ENCODE results near the gene SLC25A21. TPM values are rescaled to one million over a fixed set of nuclear protein-coding genes. Genes with fewer than 3 reads are reported as not detected.

Gene SLC25A21
- total RNA-seq, 4 donors from 2014 or later: 2.0 TPM; not detected in 3

DNA sequence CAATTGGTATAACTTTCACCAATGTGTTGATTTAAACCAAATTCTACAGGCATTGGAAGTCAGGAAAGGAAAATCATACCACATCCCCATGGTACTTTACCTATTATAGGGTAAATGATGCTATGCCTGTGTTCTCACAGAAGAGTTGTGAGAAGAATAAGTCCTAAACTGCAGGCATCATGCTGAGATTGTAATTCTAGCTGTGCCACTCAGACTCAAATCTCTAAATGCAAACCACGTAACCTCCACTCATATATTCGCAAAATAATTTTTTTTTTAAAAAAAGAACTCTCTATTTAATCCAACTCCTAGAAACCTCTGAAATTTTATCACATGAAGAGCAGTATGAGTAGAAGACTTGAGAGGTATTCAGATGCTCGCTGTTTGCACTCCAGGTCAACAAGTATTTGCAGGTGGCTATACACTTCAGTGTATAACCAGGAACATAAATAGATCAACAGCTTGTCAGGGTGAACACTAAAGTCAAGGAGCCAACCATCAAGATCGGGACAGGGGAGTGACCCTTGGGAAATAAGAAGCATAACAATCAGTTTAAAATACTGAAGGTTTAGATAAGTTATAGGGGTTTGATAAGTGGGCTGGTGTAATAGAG is 110.1 kb downstream of the SLC25A21 start:
- 90% methylated on average over 4 of the region's 4 CpGs for WGBS
- TF ChIP-seq, protein P1, sequence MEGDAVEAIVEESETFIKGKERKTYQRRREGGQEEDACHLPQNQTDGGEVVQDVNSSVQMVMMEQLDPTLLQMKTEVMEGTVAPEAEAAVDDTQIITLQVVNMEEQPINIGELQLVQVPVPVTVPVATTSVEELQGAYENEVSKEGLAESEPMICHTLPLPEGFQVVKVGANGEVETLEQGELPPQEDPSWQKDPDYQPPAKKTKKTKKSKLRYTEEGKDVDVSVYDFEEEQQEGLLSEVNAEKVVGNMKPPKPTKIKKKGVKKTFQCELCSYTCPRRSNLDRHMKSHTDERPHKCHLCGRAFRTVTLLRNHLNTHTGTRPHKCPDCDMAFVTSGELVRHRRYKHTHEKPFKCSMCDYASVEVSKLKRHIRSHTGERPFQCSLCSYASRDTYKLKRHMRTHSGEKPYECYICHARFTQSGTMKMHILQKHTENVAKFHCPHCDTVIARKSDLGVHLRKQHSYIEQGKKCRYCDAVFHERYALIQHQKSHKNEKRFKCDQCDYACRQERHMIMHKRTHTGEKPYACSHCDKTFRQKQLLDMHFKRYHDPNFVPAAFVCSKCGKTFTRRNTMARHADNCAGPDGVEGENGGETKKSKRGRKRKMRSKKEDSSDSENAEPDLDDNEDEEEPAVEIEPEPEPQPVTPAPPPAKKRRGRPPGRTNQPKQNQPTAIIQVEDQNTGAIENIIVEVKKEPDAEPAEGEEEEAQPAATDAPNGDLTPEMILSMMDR (IDR thresholded peaks at IDR 0.05): no peak

DNA sequence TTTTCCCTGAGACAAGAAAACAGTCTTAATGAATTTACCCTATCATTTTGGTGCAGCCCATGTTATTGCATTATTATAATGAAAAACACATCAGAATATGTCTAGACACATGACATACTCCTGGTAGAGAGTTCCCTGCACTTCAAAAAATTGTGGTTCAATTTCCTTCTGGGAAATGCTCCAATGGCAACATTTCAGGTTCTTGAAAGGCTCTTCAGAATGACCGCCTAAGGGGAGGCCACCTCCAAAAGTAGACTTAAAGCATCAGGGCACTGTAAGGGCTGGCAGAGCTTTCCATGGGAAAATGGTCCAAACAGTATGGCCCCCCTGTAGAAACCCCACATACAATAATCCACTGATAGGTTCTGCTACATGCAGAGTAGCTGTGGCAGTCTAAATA is 110.7 kb downstream of the SLC25A21 start:
- H3K9me3 ChIP-seq: no peaks in the 10 kb centered on the region
- TF ChIP-seq POLR2AphosphoS5 (IDR thresholded peaks at IDR 0.05) (no peak), EP300 (IDR thresholded peaks at IDR 0.05) (no peak)
- TF ChIP-seq, protein P1 (IDR thresholded peaks at IDR 0.05): no peak
- H3K4me3 ChIP-seq: no peak overlapping the region
- 63% methylated on average over 1 of the region's 1 CpG for WGBS
- no peaks in the 10 kb centered on the region for H3K4me1 ChIP-seq
- no peak for DNase-seq (ENCODE audit: low spot score in 2 of 2)
- H3K27me3 ChIP-seq: no peaks in the 10 kb centered on the region
- H3K27ac ChIP-seq: no peak overlapping the region
- H3K36me3 ChIP-seq: no peaks in the 10 kb centered on the region

More for the DNA sequence above, 110.1 kb downstream of the SLC25A21 start:
- Histone ChIP-seq H3K27me3 (no peaks in the 10 kb centered on the region), H3K4me3 (no peak overlapping the region), H3K36me3 (no peaks in the 10 kb centered on the region), H3K27ac (no peak overlapping the region), H3K4me1 (no peaks in the 10 kb centered on the region), H3K9me3 (no peaks in the 10 kb centered on the region)
- DNase-seq (ENCODE audit: low spot score in 2 of 2): no peak

DNA sequence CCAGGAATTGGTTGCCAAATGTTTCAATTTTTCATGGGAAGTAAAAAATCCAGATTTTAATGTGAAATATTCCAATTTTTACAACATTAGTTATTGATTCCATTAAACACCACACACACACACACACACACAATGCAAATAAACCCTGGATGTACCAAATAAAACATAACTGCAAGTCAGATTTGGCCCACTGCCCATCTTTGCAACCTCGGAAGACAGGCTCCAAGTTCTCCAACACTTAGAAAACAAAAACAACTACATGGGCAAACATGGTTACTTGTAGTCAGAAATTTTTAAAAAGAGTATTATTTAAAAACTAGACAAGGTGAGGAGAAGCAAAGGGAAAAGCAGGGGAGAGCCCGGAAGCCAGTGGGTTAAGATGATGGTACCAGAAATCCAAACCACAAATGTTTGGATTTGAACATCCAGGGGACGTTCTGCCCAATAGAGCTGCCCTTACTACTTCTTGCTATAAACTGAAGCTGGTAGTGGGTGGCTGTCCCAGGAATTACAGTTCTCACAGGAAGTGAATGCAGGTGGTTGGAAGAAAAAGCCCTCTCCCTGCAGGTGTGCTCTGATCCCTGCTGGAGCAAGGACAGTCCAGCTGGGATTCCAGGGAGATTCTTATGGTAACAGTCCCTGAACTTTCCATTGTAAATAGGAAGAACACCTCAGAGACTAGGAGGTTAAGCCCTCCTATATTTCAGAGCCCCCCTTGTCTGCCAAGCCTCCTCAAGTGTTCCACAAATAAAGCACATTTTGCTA is 111.7 kb downstream of the SLC25A21 start:
- Histone ChIP-seq H3K27ac (no peak overlapping the region), H3K27me3 (no peaks in the 10 kb centered on the region), H3K4me3 (no peak overlapping the region), H3K9me3 (no peaks in the 10 kb centered on the region), H3K36me3 (no peaks in the 10 kb centered on the region), H3K4me1 (no peaks in the 10 kb centered on the region)
- 60% methylated on average over 3 of the region's 3 CpGs for WGBS
- no peak for DNase-seq (ENCODE audit: low spot score in 2 of 2)
- TF ChIP-seq POLR2AphosphoS5 (IDR thresholded peaks at IDR 0.05) (no peak), EP300 (IDR thresholded peaks at IDR 0.05) (no peak), POLR2A (IDR thresholded peaks at IDR 0.05) (no peak)
- TF ChIP-seq, protein P1 (IDR thresholded peaks at IDR 0.05): no peak

DNA sequence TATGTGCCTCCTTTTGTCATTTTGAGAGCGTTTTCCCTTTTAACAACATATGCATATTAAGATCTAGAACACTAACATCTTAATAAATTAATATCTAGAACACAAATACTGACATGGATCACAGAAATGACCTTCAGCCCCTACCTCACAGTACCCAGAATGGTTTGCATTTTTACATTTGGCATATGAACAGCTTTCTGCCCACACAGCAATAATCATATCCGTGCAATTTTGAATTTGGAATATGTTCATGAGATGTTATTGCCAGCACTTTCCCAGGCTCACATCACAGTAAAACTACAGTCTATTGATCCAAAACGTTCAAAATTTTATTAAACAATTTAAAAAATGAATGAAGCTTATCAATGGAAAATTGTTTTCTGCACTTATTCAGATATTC is 114.6 kb downstream of the SLC25A21 start:
- H3K27me3 ChIP-seq: no peaks in the 10 kb centered on the region
- H3K9me3 ChIP-seq: no peaks in the 10 kb centered on the region
- H3K4me1 ChIP-seq: no peaks in the 10 kb centered on the region
- no peaks in the 10 kb centered on the region for H3K36me3 ChIP-seq
- H3K27ac ChIP-seq: no peak overlapping the region
- 56% methylated on average over 3 of the region's 3 CpGs for WGBS
- TF ChIP-seq POLR2A (IDR thresholded peaks at IDR 0.05) (no peak), POLR2AphosphoS5 (IDR thresholded peaks at IDR 0.05) (no peak), EP300 (IDR thresholded peaks at IDR 0.05) (no peak)
- TF ChIP-seq, protein P1 (IDR thresholded peaks at IDR 0.05): no peak
- H3K4me3 ChIP-seq: no peak overlapping the region
- no peak for DNase-seq (ENCODE audit: low spot score in 2 of 2)

DNA sequence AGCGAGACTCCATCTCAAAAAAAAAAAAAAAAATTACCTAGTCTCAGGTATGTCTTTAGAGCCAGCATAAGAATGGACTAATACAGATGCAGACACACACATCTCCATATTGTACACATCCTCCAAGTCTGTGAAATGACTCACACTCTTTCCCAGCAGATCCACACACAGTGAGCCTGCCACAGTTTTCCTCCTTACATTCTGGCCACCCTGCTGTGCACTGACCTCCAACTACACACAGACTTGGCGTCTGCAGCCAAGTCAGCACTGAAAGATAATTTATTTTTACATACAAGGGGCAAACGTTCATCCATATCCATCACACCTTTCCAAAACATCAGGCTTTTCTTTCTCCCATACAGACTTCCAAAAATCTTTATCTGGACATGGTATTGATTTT is 115.9 kb downstream of the SLC25A21 start:
- Histone ChIP-seq H3K36me3 (no peaks in the 10 kb centered on the region), H3K9me3 (no peaks in the 10 kb centered on the region), H3K4me3 (no peak overlapping the region), H3K4me1 (no peaks in the 10 kb centered on the region), H3K27me3 (no peaks in the 10 kb centered on the region), H3K27ac (no peak overlapping the region)
- TF ChIP-seq POLR2AphosphoS5 (IDR thresholded peaks at IDR 0.05) (no peak), POLR2A (IDR thresholded peaks at IDR 0.05) (no peak), EP300 (IDR thresholded peaks at IDR 0.05) (no peak)
- TF ChIP-seq, protein P1 (IDR thresholded peaks at IDR 0.05): no peak
- no peak for DNase-seq (ENCODE audit: low spot score in 2 of 2)
- 76% methylated on average over 3 of the region's 3 CpGs for WGBS

Measured in suprapubic skin (tissue), 4 donors.